NCI-H2196 (cell line): ENCODE data around the gene MIEF1.

Experiments used
- DNase-seq: peaks from one replicate; lab custom pipeline; 2025; ENCODE audit not compliant: unreplicated experiment; lab: John Stamatoyannopoulos, UW

MIEF1 gene

GRCh38 chr22:39470451-39471291 is 31.4 kb upstream of the MIEF1 start:
- DNase-seq, result no peak

GRCh38 chr22:39471381-39472141 is 30.5 kb upstream of the MIEF1 start:
- no peak for DNase-seq

- DNase-seq, result peak; percentile 7
Measured at GRCh38 chr22:39472570-39473556, 29.2 kb upstream of the MIEF1 start.

- DNase-seq, result no peak
Measured at GRCh38 chr22:39473851-39474250, 28.2 kb upstream of the MIEF1 start.

GRCh38 chr22:39474351-39475111 is 27.6 kb upstream of the MIEF1 start:
- DNase-seq, result no peak

GRCh38 chr22:39475337-39475736 is 26.8 kb upstream of the MIEF1 start:
- DNase-seq, result no peak

- no peak for DNase-seq
Measured at GRCh38 chr22:39475902-39476301, 26.2 kb upstream of the MIEF1 start.

- DNase-seq, result no peak
Measured at GRCh38 chr22:39476664-39477063, 25.4 kb upstream of the MIEF1 start.

GRCh38 chr22:39477542-39477941 is 24.5 kb upstream of the MIEF1 start:
- DNase-seq, result no peak

- DNase-seq, result no peak
Measured at GRCh38 chr22:39478441-39478850, 23.6 kb upstream of the MIEF1 start.

- no peak for DNase-seq
Measured at GRCh38 chr22:39479254-39479653, 22.8 kb upstream of the MIEF1 start.

GRCh38 chr22:39480557-39480956 is 21.5 kb upstream of the MIEF1 start:
- no peak for DNase-seq

GRCh38 chr22:39481054-39481453 is 21.0 kb upstream of the MIEF1 start:
- DNase-seq, result no peak

- no peak for DNase-seq
Measured at GRCh38 chr22:39481595-39481994, 20.5 kb upstream of the MIEF1 start.

GRCh38 chr22:39482768-39483167 is 19.3 kb upstream of the MIEF1 start:
- peak; percentile 8 for DNase-seq

- no peak for DNase-seq
Measured at GRCh38 chr22:39486951-39487825, 14.9 kb upstream of the MIEF1 start.

- no peak for DNase-seq
Measured at GRCh38 chr22:39487826-39488520, 14.1 kb upstream of the MIEF1 start.

GRCh38 chr22:39488563-39489083 is 13.5 kb upstream of the MIEF1 start:
- no peak for DNase-seq
